NCI-H2107 treated with DMSO at 0.1 percent for 48 hours (cell line): ENCODE measurements around the gene NDRG2.
"Not testable (repeated sequence)": the region's sequence is repeated elsewhere in the genome, so short reads cannot be mapped to it uniquely, and the experiment has no call there.

ENCODE experiments used
- DNase-seq: peaks from one replicate; lab custom pipeline; 2025; ENCODE audit not compliant: unreplicated experiment; lab: John Stamatoyannopoulos, UW

The NDRG2 gene

GRCh38 chr14:21015312-21015711 lies 9.5 kb downstream of the NDRG2 start:
- no peak for DNase-seq

GRCh38 chr14:21014761-21015190 lies 10.1 kb downstream of the NDRG2 start:
- peak; percentile 72 for DNase-seq

- DNase-seq: no peak
Observed at GRCh38 chr14:21011136-21011535, 13.7 kb downstream of the NDRG2 start.

GRCh38 chr14:21009721-21010120 lies 15.1 kb downstream of the NDRG2 start:
- not testable (repeated sequence) for DNase-seq

DNA sequence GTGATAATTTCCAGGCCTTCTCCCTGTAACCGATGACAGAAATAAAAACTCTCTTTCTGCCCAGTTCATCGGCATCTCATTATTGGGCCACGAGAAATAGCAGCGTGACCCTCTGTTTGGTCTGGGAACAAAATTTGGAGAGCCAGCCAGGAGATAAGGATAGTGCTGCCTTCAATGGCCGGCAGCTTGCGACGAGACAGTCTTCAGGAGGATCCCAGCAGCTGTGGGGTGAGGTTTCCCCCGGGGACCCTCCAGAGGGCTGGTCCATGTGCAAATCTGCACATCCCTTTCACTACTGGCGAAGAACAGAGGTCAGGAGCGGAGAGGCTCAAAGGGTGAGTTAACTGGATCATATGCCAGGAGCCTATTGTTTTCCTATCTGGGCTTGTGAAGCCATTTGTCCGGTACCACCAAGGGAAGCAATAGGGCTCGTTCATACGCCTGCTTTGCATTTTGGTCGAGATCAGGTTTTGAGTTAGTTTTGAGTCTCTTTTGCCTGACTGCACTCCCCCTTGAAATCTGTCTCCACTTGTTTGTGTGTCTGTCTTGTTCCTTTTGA lies 21.0 kb downstream of the NDRG2 start:
- no peak for DNase-seq

GRCh38 chr14:21001218-21001617 lies 23.6 kb downstream of the NDRG2 start:
- no peak for DNase-seq

DNA sequence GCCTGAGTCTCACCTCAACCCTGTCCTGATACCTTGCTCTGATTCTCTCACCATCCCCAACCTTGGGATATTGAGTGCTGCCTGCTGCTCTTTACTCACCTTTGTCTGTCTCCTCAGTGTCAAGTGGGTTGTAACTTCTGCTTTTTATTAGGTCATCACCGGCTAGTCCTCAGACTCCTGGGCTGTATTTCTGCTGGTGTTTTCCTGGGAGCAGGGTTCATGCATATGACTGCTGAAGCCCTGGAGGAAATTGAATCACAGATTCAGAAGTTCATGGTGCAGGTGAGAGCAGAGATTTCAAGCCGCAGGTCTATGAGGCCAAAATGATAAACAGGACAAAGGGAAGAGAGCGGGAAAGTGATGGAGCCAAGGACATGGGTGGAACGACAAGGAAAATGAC lies 25.3 kb downstream of the NDRG2 start:
- DNase-seq: no peak

GRCh38 chr14:20998674-20999366 lies 26.0 kb downstream of the NDRG2 start, which contains the start of gene SLC39A2:
Gene SLC39A2, plus strand, starts transcription at chr14:20999293. Its CDS starts 154 bp downstream, at chr14:20999447.
- DNase-seq: no peak

DNA sequence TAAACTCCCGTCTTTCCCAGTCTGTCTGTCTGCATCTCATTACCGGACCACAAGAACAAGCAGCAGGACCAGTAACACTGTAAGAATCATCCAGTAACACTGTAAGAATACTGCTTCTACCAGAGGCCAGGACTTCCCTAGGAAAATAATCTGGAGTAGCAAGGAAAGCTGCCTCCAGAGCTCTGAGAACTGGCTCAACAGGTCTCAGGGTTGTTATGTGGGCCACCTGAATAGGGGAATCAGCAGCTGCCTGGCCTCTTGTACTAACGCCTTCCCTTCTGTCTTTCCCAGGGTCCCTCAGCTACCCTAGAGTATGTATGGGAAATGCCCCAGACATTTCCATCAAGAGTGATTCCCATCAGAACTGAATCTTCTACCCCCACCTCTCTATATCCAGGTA lies 26.7 kb downstream of the NDRG2 start:
- DNase-seq: no peak

DNA sequence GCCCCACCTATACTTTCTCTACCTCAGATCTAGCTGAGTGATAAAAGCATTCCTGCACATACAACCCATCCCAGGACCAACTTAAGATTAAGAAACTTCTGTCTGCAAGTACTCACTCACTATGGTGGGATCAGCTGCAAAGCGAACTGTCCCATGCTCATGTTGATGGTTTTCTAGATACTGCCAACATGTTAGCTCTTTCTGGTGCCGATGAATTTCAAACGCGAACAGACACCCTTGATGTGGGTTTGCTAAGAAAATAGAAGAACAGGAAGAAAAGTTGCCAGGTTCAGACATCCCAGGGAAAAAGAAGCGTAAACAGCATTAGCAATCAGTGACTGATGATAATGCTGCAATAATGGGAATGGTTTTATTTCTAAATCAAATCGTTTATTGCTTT lies 27.3 kb downstream of the NDRG2 start:
- no peak for DNase-seq

GRCh38 chr14:20997115-20997514 lies 27.7 kb downstream of the NDRG2 start:
- no peak for DNase-seq

- no peak for DNase-seq
Observed at GRCh38 chr14:20996521-20996920, 28.3 kb downstream of the NDRG2 start.

DNA sequence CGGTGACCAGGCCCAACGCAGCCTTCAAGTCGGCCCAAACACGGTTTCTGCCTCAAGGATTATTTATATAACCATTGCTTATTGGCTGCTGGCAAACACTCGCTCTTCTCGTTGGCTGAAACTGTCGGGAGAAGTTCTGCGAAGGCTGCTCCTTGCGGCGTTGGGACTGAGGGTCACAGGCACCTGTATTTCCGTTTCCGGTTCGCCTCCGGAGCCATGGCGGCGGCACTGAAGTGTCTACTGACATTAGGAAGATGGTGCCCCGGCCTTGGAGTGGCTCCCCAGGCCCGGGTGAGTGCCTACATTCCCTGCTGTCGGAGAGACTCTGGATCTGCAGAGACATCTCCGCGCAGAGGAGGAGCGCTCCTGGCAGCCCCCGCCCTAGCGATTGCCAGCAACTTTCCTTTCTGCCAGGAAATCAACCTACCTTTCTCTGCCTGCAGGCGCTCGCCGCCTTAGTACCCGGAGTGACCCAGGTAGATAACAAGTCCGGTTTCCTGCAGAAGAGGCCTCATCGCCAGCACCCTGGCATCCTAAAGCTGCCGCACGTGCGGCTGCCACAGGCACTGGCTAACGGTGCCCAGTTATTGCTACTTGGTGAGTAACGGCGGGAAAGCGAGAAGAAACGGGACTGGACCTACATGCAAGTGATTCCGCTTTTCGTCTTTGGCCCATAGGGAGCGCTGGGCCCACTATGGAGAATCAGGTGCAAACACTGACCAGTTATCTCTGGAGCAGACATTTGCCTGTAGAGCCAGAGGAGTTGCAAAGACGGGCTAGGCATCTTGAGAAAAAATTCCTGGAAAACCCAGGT lies 34.9 kb downstream of the NDRG2 start, which contains the start of gene METTL17:
Gene METTL17 (plus strand): TSS at position 194 of the 814 bp plus-strand sequence. CDS start 23 bp downstream, at position 217.
- DNase-seq: peak; percentile 92

DNA sequence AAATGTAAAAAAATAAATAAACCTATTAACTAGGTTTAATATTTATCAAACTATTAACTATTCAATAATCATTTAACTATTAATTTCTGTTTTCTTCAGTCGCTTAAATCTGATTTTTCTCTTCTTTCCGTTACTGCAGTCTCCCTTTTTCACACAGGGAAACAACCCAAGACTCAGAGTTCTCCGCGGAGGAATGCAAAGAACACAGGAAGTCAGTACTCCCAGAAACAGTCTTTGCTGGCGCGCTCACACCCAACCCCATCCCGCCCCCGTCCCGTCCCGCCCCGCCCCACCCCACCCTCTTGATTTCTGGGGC lies 35.4 kb downstream of the NDRG2 start:
- no peak for DNase-seq

DNA sequence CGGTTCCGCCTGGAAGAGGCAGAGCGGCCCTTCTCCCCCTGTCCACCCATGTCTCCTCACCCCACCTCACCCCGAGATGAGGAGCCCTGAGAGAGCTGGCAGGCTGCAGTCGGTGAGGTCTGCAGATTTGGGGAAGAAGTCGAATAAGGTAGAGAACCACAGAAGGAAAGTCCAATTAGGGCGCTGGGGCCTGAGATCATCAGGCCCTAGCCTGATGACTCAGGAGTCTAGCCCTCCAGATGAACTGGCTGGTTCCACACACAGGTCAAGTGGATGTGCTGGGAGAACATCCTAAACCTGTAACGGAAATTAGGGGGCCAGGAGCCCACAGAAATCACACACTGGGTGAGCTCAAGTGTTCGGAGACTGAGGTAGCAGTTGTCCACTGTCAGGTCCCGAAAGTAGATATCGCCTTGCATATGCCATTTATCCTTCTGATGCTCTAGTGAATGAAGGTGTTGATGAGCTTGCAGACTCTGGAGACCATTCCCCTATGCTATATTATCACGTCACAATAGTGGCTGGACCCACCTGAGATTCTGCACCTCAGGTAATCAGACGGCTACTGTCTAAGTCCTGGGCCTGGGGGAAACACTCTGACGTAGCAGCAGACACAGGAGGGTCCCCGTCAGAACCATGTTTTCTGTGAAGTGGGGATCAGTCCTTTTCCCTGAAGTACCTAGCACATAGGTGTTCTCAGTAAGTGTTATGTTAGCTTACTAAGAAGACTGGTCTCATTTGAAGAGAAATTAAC lies 36.0 kb downstream of the NDRG2 start:
- no peak for DNase-seq

DNA sequence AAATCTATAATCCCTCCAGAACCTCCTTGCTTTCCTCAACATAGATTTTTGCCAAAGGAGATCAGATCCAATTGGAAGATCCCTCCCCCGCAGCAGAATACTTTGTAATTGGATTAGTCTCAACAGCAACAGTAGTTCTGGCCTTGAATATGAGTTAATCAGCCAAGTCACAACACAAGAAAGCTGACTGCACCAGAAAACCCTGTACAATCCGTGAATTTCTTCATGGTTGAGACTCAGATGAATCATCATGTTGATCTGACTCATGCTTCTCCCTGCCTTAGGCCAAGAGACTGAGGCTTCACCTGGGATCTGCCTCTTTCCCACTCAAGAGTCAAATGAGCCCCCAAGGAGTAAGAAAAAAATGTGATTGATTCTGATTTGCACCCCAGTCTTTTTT lies 38.0 kb downstream of the NDRG2 start:
- DNase-seq: no peak

- DNase-seq: not testable (repeated sequence)
Observed at GRCh38 chr14:20985650-20986049, 39.2 kb downstream of the NDRG2 start.

DNA sequence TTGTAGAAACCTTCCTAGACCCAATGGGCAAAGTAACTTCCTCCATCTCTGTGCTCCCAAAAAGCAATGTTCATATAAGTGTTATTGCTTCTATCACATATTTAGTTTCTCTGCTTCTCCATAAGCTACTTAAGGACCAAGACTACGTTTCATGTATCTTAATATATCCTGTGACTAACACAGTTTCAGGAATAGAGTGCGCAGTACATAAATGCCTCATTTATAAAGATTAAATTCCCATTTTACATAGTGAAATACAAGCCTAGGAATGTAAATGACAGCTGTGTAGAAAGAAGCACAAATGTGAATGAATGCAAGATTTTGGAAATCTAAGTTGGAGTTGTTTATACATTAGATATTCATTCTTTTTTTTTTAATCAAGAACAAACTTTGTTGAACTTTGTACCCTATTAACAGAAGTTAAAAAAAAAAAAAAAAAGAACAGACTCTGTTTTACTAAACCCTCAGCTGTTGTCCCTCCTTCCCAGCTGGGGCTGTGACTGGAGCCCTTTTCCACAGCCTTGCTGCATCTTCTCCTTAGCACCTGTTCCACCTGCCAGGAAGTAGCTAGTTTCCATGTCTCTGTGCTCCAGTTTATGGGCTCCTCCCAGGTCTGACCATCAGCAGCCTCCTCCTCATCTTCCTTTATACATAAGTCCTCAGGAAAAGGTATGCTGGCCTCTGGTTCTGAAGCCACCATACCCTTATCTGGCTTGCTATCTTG lies 42.1 kb downstream of the NDRG2 start:
- no peak for DNase-seq

DNA sequence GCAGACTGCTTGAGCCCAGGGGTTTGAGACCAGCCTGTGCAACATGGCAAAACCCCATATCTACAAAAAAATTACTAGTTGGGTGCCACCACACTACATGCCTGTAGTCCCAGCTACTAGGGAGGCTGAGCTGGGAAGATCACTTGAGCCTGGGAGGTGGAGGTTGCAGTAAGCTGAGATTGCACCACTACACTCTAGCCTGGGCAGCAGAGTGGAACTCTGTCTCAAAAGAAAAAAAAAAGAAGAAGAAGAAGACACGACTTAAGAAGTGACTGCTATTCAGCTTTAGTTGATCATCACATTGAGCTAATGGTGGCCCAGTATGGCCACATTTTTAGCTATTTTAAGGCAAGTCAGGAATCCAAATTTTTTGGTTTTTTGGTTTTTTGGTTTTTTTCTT lies 44.0 kb downstream of the NDRG2 start:
- no peak for DNase-seq

- no peak for DNase-seq
Observed at GRCh38 chr14:20978687-20979086, 46.2 kb downstream of the NDRG2 start.

DNA sequence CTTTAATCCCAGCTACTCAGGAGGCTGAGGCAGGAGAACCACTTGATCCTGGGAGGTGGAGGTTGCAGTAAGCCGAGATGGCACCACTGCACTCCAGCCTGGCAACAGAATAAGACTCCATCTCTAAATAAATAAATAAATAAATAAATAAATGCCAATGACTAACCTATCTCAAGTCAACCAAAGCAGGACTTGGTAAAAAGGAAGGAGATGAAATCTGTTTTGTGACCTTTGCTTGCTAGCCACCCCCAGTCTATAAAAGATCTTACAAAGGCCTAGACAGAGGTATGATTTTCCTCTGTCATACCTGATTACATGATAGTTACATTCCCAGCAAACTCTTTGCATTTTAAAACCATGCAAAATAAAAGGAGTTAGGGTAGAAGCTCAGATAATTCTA lies 48.6 kb downstream of the NDRG2 start:
- no peak for DNase-seq
